NT2/D1 (cell line): Measurements from ENCODE around the gene MAD1L1.

ENCODE experiments used
- SUZ12 ChIP-seq: IDR thresholded peaks from 2 replicates; pipeline ENCODE4 v1.6.1; 2011; ENCODE audit not compliant: insufficient read length, insufficient read depth; ENCODE audit errors: extremely low read depth
- YY1 ChIP-seq: IDR thresholded peaks from 2 replicates; pipeline ENCODE4 v1.6.1; 2011; ENCODE audit not compliant: insufficient read length, insufficient read depth
- ZNF274 ChIP-seq: IDR thresholded peaks from 2 replicates; pipeline ENCODE4 v1.6.1; 2011; ENCODE audit warnings: mild to moderate bottlenecking, low read depth, low read length

DNA sequence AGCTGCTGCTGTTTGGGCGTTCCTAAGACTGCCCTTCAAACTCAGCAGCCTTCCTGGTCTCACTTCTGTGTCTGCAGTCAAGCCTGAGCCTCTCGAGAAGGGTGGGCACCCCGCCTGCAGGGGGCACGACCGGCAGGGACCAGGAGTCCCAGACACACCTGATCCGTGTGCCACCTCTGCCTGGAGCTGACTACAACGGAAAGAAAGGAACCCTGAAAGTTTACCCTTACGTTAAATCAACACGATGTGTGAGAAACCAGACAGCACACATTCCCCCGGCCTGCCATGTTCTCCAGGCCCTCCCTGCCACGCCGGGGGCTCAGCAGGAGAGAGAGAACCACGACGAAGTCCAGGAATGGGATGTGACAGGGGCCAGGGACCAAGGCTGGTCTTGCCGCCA is 5.0 kb downstream of the MAD1L1 start:
- TF ChIP-seq SUZ12, result no peak
- no peak for TF ChIP-seq YY1
- TF ChIP-seq ZNF274, result no peak
